Measurements from ENCODE around the gene CCNG2. TPM values are rescaled to one million over a fixed set of nuclear protein-coding genes. Genes with fewer than 3 reads are reported as not detected.

The CCNG2 gene
- total and polyA plus RNA-seq, 9 of the 15 experiments (the other 6 are each of a cell fraction or from before 2014, with no cell fraction given) = 0.49 to 6.6 (median 2.9) TPM

DNA sequence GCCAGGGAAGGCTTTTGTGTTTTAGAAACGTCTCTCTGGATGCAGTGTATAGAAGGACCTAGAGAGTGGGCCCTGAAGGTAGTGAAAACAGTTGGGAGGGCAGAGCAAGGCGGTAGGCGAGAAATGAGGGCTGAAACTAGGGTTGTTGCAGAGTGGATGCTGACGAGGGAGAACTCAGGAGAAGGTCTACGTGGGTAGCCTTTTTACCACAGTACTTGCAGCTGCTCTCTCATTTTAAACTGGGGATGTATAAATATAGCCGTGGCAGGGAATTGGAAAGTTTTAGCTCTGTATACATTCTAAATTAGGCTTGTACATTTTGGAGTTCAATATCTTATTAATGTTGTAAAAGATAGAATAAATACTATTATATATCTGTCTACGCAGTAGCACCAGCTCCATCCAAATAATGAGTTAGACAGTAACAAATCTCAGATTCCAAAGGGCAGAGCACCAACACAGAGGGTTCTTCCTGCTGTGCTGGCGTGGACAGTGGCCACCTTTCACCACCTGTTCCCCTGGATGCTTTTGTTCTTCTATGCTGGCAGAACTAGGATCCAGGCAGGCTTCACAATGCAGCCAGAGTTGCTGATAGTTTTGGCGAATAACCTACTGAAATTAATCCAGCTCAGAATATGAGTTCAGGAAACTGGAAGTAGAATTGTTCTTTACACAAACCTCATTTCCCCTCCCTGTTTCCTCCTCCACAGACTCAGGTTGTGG is 31.7 kb downstream of the CCNG2 start:
- no TSS peak for BruUV-seq (replicated peaks)
- Histone ChIP-seq H3K4me2 (ENCODE audit: insufficient read depth, low read length) (no peak overlapping the region), H3K9me3 (replicated peaks; ENCODE audit: control insufficient read depth, insufficient read depth, low read depth, low read length) (no peaks in the 10 kb centered on the region), H3K27me3 (ENCODE audit: control insufficient read depth in 2 of 2, insufficient read depth in 2 of 2, low read length in 2 of 2) (peaks cover 3 to 10% of the 10 kb centered on the region in 2 experiments; a peak in 3 of 5 replicates), H3K4me1 (replicated peaks in 1 of 2; ENCODE audit: control insufficient read depth in 2 of 2, insufficient read depth in 2 of 2, low read length in 2 of 2) (no peaks in the 10 kb centered on the region), H4K20me1 (replicated peaks; ENCODE audit: control insufficient read depth, insufficient read depth, low read length) (no peaks in the 10 kb centered on the region), H2AFZ (ENCODE audit: low read depth, low read length) (no peak overlapping the region), H3K4me3 (no peak overlapping the region), H3K9ac (ENCODE audit: insufficient read depth in 1 of 2, low read depth in 2 of 2, low read length in 2 of 2) (no peak overlapping the region), H3K27ac (ENCODE audit: extremely low read depth, low read depth, low read length) (no peak overlapping the region), H3K79me2 (ENCODE audit: control insufficient read depth, insufficient read depth, low read length) (no peaks in the 10 kb centered on the region), H3K36me3 (ENCODE audit: control insufficient read depth, insufficient read depth, low read length) (no peaks in the 10 kb centered on the region), H3K9me1 (ENCODE audit: control insufficient read depth, insufficient read depth, low read length) (no peaks in the 10 kb centered on the region)
- WGBS (ENCODE audit: insufficient coverage, low coverage, missing lambda C conversion rate) = under 1% methylated on average over 9 of the region's 9 CpGs
- intact Hi-C loops (cut with micrococcal nuclease) (no loop called here), in situ Hi-C loops (cut with MboI) (no loop called here)
- TF ChIP-seq ZNF184 (CRISPR knock-in tag; IDR thresholded peaks at IDR 0.05) (no peak), TSC22D4 (tag; IDR thresholded peaks at IDR 0.05) (no peak), PTBP1 (IDR thresholded peaks at IDR 0.05; ENCODE audit: low read depth, low read length) (no peak)
- DNase-seq (ENCODE audit: extremely low read depth in 1 of 4, low spot score in 3 of 4) (no peak), ATAC-seq (no peak), FAIRE-seq (no peak)
- POLR2A ChIA-PET = interaction anchor here (0.7 to 1.5 kb wide), 4 partner anchors 10 to 536 kb away, joined by 3 to 5 read pairs (median 3); no protein-coding TSS in a partner anchor
- CTCF ChIA-PET (ENCODE audit: low intra/inter-chr PET ratio) = no interaction called here

DNA sequence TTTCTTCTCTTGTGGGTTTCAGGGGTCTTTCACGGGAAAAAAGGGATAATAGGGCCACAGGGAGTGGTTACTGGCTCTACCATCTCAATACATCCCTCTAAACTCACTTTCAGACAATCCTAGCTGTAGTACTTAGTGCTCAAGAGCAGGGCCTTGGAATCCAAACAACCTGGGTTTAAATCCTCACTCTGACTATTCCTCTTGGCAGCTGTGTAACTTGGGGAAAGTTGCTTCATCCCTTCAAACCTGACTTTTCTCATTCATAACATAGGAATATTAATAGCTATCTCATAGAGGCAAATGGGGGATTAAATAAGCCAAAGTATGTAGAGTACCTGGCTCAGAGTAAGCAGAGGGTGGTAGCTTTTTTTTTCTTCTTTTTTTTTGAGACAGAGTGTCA is 32.4 kb downstream of the CCNG2 start:
- no peaks in the 10 kb centered on the region for H3K36me3 ChIP-seq (ENCODE audit: control insufficient read depth, insufficient read depth, low read length)
- H2AFZ ChIP-seq (ENCODE audit: low read depth, low read length) = no peak overlapping the region
- FAIRE-seq (no peak), ATAC-seq (no peak), DNase-seq (ENCODE audit: extremely low read depth in 1 of 4, low spot score in 3 of 4) (no peak)
- H3K9ac ChIP-seq (ENCODE audit: insufficient read depth in 1 of 2, low read depth in 2 of 2, low read length in 2 of 2) = no peak overlapping the region
- H3K27me3 ChIP-seq (ENCODE audit: control insufficient read depth in 2 of 2, insufficient read depth in 2 of 2, low read length in 2 of 2) = peaks cover 4 to 14% of the 10 kb centered on the region in 2 experiments; a peak in 4 of 5 replicates
- no peaks in the 10 kb centered on the region for H3K9me1 ChIP-seq (ENCODE audit: control insufficient read depth, insufficient read depth, low read length)
- H3K27ac ChIP-seq (ENCODE audit: extremely low read depth, low read depth, low read length) = no peak overlapping the region
- no peak overlapping the region for H3K4me2 ChIP-seq (ENCODE audit: insufficient read depth, low read length)
- H3K9me3 ChIP-seq (replicated peaks; ENCODE audit: control insufficient read depth, insufficient read depth, low read depth, low read length) = no peaks in the 10 kb centered on the region
- intact Hi-C loops (cut with micrococcal nuclease) (no loop called here), in situ Hi-C loops (cut with MboI) (no loop called here)
- no peaks in the 10 kb centered on the region for H3K79me2 ChIP-seq (ENCODE audit: control insufficient read depth, insufficient read depth, low read length)
- ChIA-PET CTCF (ENCODE audit: low intra/inter-chr PET ratio) (no interaction called here), POLR2A (interaction anchor here (0.7 to 1.5 kb wide), 3 partner anchors 9 to 25 kb away, joined by 3 to 5 read pairs (median 3); no protein-coding TSS in a partner anchor)
- WGBS (ENCODE audit: insufficient coverage, low coverage, missing lambda C conversion rate) = 0% methylated on average over 1 of the region's 1 CpG
- BruUV-seq (replicated peaks) = no TSS peak
- no peaks in the 10 kb centered on the region for H3K4me1 ChIP-seq (replicated peaks in 1 of 2; ENCODE audit: control insufficient read depth in 2 of 2, insufficient read depth in 2 of 2, low read length in 2 of 2)
- H3K4me3 ChIP-seq = no peak overlapping the region
- H4K20me1 ChIP-seq (replicated peaks; ENCODE audit: control insufficient read depth, insufficient read depth, low read length) = no peaks in the 10 kb centered on the region
- TF ChIP-seq, protein P1, sequence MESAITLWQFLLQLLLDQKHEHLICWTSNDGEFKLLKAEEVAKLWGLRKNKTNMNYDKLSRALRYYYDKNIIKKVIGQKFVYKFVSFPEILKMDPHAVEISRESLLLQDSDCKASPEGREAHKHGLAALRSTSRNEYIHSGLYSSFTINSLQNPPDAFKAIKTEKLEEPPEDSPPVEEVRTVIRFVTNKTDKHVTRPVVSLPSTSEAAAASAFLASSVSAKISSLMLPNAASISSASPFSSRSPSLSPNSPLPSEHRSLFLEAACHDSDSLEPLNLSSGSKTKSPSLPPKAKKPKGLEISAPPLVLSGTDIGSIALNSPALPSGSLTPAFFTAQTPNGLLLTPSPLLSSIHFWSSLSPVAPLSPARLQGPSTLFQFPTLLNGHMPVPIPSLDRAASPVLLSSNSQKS (CRISPR knock-in tag; IDR thresholded peaks at IDR 0.05) = no peak
- TF ChIP-seq SRSF1 (IDR thresholded peaks at IDR 0.05; ENCODE audit: low read depth, low read length) (no peak), MYBL2 (IDR thresholded peaks at IDR 0.05; ENCODE audit: low read depth) (no peak), MYBL2 (CRISPR knock-in tag; IDR thresholded peaks at IDR 0.05; ENCODE audit: borderline replicate concordance) (no peak), BMI1 (IDR thresholded peaks at IDR 0.05; ENCODE audit: low read length) (no peak)
- TF ChIP-seq, protein P2, sequence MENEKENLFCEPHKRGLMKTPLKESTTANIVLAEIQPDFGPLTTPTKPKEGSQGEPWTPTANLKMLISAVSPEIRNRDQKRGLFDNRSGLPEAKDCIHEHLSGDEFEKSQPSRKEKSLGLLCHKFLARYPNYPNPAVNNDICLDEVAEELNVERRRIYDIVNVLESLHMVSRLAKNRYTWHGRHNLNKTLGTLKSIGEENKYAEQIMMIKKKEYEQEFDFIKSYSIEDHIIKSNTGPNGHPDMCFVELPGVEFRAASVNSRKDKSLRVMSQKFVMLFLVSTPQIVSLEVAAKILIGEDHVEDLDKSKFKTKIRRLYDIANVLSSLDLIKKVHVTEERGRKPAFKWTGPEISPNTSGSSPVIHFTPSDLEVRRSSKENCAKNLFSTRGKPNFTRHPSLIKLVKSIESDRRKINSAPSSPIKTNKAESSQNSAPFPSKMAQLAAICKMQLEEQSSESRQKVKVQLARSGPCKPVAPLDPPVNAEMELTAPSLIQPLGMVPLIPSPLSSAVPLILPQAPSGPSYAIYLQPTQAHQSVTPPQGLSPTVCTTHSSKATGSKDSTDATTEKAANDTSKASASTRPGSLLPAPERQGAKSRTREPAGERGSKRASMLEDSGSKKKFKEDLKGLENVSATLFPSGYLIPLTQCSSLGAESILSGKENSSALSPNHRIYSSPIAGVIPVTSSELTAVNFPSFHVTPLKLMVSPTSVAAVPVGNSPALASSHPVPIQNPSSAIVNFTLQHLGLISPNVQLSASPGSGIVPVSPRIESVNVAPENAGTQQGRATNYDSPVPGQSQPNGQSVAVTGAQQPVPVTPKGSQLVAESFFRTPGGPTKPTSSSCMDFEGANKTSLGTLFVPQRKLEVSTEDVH (IDR thresholded peaks at IDR 0.05; ENCODE audit: low read depth, partially characterized antibody) = no peak
